ENCODE data around the gene ELOA. TPM values are rescaled to one million over a fixed set of nuclear protein-coding genes. Genes with fewer than 3 reads are reported as not detected.
"Not testable (repeated sequence)": the region's sequence is repeated elsewhere in the genome, so short reads cannot be mapped to it uniquely, and the experiment has no call there.

ELOA gene
- total RNA-seq, 1 experiment from 2014 or later = 29.4 TPM

DNA sequence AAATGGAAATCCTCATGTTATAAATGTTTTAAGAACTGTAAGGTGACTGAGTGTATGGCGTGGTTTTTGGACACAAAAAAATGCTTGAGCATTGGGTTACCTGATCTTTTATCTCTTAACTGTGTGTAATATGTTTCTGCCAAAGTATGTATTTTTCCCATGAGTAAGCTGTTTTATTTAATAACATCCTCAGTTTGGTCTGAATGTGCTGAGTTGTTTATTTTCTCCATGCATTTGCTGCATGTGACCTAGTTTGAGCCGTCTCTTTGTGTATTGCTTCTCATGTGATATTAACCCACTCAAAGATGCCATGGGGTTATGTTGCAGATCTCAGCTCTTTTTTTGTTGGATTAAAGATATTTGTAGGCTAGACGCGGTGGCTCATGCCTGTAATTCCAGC, 41.6 kb downstream of the ELOA start:
- DNase-seq (ENCODE audit: low spot score) = no peak

DNA sequence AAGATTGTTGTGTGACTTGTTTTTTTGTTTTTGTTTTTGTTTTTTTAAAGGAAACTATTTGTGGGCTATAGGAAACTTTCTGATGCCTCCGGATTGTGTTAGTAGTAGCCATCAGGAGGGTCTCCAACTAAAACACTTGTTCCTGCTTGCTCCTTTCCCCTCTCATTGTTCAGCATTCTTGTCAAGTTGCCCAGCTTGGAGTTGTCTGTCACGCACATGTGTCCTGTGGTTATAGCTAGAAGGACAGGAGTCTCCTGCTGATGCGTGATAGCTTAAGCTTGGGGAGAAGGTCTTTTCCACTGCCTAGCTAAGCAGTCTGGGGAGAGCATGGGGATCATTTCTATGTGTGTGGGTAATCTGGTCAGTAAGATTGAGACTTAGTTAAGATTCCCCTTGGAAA, 44.4 kb downstream of the ELOA start:
- no peak for DNase-seq (ENCODE audit: low spot score)

DNA sequence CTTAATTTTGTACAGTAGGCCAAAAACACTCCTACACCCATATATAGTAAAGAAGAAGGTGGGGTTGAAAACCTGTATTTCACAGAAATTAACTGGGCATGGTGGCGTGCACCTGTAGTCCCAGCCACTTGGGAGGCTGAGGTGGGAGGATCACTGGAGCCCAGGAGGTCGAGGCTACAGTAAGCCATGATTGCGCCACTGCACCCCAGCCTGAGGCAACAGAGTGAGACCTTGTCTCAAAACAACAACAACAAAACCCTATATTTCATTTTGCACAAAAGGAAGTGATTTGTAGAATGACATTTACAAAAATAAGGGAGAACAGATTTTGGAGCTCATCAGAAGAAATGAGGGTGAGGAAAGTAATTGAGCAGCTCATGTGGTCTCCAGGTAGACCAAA, 45.4 kb downstream of the ELOA start:
- DNase-seq (ENCODE audit: low spot score) = no peak

DNA sequence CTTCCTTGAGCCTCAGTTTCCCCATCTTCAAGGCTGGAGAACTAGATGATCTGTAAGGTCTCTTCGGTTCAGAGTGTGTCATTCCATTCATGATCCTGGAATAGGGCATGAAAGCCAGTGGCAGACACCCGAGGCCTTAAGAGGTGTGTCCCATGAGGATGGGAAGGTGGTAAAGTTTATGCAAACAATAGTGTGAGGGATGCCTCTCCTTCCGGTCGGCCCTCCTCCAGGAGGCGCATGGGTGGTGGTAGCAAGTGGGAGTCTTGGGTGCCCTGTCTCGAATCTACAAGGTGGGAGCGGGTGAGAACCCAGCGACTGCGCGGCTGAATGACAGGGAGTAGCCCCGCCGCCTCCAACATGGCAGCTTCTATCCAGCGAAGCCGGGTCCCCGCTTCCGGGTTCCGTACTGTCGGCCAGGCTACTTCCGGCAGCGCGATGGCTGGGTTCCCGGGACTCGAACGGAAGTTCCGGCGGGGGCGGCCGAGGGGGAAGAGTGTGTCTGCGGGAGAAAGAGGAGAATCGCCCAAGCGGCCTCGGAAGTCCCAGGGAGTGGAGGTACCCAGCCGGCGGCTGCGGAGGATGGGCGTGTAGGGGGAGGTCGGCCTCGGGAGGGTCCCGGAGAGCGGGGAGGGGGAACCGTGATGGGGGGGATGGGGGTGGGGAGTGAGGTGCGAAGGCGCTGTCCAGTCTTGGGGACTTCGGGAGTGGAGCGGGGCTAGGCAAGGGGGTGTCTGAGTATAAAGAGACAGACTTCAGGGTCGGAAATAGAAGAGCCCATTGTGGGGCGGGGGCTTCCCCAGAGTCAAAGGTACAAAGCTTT, 47.6 kb downstream of the ELOA start, which contains the start of gene LYPLA2:
Gene LYPLA2, plus strand, starts transcription at position 450 of the 820 bp plus-strand sequence. CDS start 1,538 bp downstream, outside the sequence.
- peak; percentile 73 for DNase-seq (ENCODE audit: low spot score)

DNA sequence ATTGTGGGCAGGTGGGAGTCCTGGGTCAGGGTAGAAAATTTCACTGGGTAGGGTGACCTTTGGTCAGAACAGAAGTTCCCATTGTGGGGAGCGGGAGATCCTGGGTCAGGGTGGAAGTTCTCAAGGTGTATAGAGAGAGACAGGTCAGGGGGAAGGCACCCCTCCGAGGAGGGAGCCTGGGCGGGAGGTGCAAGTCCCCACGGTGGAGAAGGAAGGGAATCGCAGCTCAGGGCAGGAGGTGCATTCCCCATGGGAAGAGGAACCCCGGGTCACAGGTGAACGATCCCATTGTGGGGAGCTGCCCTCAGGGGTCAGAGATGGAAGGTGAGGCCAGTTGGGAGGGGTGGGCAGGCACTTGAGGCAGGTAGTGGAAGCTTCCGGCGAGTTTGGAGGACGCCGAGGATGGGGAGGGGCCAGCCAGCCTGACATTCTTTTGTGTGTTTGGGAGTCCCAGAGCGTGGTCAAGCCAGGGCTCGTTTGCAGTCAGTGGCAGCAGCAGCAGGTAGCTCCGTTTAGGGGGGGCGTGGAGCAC, 48.3 kb downstream of the ELOA start:
- no peak for DNase-seq (ENCODE audit: low spot score)

DNA sequence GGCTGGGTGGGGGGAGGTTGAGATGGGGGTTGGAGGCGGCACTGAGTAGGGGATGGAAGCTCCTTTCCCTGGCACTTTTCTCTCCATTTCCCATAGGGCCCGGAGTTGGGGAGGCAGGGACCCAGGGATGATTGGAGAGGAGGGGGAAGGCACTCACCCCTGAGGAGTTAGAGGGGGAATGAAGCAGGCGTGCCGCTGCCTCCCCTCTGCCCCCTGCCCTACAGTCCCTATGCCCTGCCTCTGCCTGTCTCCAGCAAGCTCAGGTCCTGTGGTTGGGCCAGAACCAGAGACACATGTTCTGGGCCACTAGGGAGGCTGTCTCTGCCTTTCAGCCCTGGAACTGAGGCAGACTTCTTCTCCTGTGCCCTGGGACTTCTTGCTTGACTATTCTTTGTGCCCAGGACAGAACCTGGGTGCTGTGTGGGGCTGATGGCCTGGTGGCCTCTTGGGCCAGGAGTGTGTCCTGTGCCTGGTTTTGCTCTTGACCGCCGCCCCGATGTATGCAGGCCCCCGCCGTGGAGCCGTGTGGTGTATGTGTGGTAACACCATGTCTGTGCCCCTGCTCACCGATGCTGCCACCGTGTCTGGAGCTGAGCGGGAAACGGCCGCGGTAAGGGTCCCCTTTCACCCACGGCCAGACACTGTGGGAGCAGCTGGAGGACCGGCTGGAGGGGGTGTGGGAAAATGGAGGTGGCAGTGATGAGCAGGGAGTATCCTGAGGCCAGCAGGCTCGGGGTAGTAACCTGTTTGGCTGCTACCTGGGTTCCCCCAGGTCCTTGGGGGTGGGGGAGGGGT, 49.1 kb downstream of the ELOA start:
- no peak for DNase-seq (ENCODE audit: low spot score)

DNA sequence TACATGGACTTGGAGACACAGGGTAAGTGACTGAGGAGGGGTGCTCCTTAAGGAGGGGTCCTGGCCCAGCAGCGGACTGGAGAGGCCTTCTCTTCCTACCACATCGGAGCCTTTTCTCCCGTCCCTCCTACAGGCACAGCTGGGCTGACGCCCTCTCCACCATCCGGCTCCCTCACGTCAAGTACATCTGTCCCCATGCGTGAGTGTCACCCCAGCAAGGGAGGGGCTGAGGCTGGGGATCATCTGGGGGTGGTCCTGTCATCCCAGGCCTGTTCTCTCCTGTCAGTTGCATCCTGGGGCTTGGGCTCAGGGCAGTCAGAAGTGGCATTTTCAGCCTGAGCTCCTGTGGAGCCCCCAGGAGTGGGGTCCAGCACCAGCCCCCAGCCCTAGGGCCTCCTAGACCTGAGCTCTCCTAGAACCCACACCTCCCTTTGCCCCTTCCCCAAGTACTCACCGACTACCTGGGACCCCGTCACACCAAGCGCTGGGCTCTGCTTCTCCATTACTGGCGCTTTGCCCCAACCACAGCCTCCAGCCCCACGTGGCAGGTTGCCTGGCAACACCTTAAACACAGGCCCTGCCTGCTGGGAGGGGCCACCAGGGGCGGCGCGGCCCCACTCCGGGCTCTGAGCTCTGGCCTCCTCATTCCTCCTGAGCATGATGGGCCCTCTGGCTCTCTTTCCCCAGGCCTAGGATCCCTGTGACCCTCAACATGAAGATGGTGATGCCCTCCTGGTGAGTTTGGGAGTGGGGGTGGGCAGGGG, 49.9 kb downstream of the ELOA start:
- DNase-seq (ENCODE audit: low spot score) = peak; percentile 57

DNA sequence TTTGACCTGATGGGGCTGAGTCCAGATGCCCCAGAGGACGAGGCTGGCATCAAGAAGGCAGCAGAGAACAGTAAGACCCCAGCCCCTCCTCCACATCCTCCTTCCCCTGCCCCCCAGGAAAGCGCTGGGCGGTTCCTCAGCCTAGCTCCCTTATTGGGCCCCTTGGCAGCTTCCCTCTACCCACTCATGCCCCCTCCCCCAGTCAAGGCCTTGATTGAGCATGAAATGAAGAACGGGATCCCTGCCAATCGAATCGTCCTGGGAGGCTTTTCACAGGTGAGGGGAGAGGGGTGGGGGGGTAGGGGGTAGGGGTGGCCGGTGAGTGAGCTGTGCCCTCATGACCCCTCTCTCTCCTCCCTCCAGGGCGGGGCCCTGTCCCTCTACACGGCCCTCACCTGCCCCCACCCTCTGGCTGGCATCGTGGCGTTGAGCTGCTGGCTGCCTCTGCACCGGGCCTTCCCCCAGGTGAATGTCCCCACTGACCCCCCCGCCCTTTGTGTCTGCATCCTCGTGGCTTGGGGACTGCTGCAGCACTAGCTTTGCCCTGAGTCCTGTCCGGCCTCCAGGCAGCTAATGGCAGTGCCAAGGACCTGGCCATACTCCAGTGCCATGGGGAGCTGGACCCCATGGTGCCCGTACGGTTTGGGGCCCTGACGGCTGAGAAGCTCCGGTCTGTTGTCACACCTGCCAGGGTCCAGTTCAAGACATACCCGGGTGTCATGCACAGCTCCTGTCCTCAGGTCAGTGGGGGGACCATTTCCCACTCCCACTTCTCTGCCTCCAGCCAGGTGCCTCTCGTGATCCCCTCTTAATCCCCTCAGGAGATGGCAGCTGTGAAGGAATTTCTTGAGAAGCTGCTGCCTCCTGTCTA, 50.8 kb downstream of the ELOA start:
- no peak for DNase-seq (ENCODE audit: low spot score)

DNA sequence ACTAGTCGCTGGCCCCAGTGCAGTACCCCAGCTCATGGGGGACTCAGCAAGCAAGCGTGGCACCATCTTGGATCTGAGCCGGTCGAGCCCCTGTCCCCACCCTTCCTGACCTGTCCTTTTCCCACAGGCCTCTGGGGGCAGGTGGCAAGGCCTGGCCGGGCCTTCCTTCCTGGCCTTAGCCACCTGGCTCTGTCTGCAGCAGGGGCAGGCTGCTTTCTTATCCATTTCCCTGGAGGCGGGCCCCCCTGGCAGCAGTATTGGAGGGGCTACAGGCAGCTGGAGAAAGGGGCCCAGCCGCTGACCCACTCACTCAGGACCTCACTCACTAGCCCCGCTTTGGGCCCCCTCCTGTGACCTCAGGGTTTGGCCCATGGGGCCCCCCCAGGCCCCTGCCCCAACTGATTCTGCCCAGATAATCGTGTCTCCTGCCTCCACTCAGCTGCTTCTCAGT, 51.5 kb downstream of the ELOA start:
- not testable (repeated sequence) for DNase-seq (ENCODE audit: low spot score)

DNA sequence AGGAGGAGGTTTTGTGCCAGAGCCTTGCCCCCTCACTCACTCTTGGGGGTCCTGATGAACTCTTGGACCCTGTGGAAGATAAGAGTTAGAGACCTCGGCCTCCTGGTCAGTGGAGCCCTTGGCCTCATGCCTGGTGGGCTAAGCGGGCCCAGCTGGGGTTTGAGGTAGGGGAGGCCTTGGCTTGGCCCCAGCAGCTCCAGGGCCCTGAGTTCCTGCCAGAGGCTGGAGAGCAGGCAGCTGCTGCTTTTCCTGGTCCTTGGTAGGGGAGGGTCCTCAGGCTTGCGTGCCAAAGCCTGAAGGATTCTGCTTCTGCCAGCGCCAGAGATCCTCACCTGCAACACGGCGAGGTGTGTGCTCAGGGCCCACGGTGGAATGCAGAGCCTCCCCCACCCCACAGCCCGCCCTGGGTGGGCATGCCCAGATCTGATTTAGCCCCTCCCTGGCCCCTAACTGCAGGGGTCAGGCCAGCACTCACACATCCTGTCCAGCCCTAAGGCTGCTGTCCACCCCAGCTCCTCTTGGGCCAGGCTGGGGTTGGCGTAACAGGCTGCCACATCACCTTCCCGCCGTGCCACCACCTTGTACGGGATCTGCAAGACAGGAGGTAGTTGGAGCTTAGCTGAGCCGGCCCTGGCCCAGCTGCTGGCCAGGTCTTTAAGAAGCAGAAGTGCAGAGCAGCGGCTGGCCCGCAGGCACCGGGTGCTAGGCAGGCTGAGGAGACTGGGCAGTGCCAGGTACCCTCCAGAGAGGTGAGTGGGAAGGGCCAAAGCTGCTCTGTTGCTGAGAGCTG, 52.6 kb downstream of the ELOA start:
- DNase-seq (ENCODE audit: low spot score) = no peak

DNA sequence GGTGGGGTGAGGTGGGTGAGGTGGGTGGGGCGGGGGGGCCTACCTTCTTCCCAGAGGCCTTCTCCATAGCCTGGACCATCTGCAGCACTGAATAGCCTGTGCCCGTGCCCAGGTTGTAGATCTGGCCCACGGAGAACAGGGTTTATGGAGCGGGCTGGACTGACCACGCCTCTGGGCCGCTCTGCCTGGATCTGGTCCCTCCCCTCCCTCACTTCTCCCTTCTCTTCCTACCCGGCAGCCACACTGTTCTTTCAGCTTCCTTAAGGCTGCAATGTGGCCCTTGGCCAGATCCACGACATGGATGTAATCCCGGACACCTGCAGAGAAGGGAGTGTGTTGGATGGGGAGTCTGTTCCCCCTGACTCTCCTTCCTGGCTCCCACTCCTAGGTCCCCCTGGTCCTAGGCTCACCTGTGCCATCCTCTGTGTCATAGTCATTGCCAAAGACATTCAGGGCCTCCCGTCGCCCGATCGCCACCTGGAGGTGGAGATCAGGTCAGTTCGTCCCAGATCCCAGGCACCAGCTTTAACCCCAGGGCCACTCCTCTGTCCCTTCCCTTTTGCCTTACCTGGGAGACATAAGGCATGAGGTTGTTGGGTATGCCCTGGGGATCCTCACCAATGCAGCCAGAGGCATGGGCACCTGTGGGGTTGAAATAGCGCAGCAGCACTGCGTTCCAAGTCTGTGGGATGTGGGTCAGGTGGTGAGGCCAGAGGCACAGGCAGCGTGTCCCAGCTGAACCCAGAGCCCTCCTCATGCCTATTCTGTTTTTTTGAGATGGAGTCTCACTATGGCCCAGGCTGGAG, 53.4 kb downstream of the ELOA start:
- DNase-seq (ENCODE audit: low spot score) = no peak

DNA sequence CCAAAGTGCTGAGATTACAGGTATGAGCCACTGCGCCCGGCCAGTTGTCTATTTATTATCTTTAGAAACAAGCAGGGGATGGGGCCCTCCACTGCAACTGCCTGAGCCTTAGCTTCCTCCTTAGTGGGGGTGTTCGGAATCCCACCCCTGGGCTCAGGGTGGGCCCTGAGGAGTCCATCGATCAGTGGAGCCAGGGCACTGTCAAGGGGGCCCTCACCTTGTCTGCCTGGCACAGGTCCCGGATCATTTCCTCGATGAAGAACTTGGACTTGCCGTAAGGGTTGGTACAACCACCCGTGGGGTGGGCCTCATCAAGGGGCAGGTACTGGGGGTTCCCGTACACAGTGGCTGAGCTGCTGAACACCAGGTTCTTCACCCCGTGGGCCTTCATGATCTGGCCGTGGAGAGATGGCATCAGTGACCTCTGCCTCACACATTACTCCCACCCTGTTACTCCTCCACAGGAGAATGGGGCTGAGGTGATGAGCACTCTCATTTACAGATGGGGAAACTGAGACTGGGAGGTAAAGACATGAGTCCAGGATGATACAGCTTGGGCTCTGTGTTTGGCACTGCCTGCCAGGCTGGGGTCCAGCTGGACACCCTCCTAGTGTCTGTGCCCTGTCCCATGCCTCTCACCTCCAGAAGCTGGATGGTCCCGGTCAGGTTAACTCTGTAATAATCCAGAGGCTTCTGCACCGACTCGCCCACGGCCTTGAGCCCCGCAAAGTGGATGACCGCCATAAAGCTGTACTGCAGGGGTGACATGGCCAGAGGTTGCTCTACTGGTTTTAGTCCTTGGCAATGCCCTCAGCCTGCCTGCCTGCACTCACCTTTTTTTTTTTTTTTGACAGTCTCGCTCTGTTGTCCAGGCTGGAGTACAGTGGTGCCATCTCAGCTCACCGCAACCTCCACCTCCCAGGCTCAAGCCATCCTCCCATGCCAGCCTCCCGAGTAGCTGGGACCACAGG, 54.5 kb downstream of the ELOA start:
- no peak for DNase-seq (ENCODE audit: low spot score)

DNA sequence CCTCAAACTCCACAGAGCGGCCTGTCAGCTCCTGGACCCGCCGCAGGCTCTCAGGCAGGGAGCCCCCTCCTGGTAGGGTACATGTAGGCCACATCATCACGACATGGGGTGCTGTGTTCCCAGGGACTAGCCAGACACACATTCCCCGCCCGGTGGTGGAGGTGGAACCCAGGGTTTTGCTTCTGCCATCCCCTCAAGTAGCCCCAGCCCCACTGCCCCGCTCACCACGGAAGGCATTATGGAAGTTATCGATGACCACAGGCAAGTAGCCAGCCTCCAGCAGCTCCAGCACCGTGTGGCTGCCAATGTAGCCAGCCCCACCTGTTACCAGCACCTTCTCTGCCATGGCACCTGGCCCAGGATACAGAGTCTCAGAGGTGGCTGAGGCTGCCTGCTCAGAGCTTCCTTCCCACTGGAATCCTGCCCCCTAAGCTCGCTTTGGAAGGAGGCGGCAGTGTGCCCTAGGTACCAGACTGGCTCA, 55.4 kb downstream of the ELOA start:
- no peak for DNase-seq (ENCODE audit: low spot score)

DNA sequence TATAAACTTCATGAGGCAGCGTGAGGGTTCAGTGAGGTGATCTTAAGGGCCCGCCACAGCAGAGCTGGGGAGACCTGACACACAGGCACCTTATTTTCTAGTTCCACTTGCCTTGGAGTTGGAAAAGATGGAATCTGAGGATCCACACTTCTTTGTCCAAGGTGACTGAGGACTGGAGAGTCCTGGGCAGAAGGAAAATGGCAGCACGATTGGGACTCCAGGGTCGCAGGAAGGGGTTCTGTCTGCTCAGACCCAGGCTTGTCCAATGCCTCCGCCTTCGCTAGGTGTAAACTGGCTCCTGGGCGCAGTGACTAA, 55.9 kb downstream of the ELOA start:
- no peak for DNase-seq (ENCODE audit: low spot score)

DNA sequence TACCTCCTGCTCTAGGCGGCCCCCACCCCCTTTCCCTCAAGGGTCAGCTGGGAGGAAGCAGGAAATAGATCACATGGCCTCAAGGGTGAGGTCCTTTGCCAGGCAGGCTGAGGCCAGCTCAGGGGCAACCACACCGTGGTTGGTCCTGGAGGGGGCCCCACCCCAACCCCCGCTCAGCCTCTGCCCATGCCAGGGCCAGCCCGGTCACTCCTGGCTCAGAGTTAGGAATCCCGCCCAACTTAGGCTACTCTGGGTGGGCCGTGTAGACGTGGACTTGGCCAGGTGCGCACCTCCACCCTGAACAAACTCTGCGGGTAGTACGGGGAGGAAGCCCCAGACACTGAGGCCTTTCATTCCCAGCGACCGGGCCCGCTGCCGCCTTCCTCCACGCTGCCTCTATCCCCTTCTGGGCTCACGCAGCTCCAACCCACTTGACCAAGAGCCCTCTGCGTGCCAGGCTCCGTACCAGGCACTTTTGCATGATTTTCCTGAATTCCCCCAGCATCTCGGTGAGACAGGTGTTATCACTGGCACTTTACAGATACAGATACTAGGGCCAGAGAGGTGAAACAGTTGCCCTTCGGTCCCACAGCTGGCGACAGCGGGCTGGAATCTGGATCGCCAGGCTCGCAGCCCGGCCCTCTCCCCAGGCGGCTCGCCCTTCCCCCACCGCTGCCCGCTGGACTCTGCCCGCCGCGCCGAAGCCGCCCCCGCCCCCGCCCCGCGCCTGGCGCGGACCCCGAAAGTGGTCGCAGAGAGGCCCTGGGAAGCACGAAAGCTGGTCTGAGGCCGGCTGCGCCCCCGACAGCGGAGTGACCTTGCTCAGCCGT, 56.5 kb downstream of the ELOA start:
- DNase-seq (ENCODE audit: low spot score) = peak; percentile 92

DNA sequence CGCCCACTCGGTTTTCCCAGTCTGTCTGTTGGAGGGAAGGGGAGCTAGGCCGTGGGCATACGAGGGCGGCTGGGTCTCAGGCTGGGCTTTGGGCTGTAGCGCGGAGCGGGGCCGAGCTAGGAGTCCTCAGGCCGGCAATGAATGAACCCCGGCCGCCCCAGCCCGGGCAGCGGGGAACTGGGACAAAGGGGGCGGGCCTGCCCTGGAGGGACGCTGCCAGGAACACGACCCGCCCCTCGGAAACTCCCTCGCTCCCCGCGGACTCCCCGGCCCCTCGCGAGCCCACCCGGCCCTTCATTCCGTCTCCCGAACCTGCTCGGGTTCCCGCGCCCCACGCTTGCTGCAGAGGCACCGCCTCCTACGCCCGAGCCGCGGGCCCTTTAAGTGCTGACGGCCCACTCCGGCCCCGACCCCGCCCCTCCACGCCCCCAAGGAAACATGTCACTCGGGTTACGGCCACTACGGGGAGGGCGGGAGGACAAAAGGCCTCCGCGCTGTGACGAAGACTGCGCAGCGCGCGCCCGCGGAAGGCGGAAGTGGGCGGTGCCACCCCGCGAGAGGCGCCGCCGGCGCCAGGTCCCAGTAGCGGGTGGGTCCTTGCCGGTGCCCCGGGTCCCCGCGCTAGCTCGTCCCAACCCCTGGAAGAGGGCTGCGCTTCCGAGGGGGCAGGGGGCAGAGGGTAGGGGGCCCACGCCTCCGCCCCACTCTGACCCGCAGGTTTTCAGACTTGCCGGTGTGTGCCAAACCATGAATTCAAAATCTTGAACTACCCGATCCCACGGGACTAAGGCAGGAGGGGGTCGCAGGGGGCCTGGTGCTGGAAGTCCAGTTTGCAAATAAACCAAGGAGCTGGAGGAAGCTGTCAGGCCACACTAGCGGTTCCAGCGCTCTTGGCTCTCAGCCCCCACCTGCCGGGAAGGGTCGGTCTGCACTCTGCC, 57.4 kb downstream of the ELOA start, which contains the start of gene GALE:
Gene GALE, minus strand, starts transcription at position 355 of the 938 bp plus-strand sequence. CDS start 1,747 bp downstream, outside the sequence.
- peak; percentile 76 for DNase-seq (ENCODE audit: low spot score)

Data from A172 (cell line).